C4-2B (cell line): ENCODE measurements around the gene MED1.

ENCODE experiments used
- H3K27ac ChIP-seq: fragments of 450-650 bp; 2 replicates; pipeline ENCODE4 v1.5.1; 2017
- ZFX ChIP-seq: fragments of 450-650 bp; IDR thresholded peaks from 2 replicates; pipeline ENCODE4 v1.6.1; 2017
- TF ChIP-seq, protein P1 (sequence below): fragments of 450-650 bp; conservative IDR thresholded peaks from 2 replicates; pipeline ENCODE4 v1.5.1; 2017; ENCODE audit warnings: mild to moderate bottlenecking

The MED1 gene

DNA sequence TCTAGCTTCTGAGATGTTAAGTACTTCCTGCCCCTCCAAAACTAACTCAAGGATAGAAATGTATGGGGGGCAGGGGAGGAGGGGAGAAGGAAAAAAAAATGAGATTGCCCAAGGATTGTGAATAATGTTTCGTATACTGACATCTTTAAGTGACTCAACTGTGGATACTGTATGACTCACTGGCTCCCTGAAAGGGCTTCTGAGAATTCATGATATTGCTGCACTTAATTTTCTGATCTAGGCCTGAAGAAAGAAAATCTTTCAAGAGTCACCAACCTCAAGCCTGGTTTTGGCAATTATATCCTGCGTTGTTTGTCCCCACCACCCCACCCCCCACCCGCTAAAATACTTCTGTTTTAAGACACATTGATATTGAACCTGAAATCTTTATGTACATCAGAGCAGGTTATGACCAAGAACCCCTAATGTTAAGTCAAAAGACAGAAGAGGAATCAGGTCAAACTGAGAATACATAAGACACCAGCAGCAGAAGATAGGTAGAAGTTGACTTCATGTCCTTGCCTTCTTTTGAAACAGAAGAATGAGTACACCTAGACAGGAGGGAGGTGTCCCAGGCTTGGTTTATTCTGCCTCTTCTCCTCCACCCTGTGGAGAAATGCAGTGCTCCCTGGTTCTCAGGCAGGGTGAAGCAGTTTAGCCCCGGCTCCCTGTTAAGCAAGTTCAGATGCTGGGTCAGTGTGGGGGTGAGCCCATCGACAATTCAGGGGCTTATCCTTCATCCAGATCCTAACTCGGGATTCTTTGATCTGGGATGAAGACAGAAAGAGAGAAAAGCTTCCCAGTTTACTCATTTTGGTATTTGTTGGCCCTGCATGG, 46.3 kb downstream of the MED1 start:
- TF ChIP-seq ZFX = no peak
- TF ChIP-seq, protein P1, sequence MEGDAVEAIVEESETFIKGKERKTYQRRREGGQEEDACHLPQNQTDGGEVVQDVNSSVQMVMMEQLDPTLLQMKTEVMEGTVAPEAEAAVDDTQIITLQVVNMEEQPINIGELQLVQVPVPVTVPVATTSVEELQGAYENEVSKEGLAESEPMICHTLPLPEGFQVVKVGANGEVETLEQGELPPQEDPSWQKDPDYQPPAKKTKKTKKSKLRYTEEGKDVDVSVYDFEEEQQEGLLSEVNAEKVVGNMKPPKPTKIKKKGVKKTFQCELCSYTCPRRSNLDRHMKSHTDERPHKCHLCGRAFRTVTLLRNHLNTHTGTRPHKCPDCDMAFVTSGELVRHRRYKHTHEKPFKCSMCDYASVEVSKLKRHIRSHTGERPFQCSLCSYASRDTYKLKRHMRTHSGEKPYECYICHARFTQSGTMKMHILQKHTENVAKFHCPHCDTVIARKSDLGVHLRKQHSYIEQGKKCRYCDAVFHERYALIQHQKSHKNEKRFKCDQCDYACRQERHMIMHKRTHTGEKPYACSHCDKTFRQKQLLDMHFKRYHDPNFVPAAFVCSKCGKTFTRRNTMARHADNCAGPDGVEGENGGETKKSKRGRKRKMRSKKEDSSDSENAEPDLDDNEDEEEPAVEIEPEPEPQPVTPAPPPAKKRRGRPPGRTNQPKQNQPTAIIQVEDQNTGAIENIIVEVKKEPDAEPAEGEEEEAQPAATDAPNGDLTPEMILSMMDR = no peak
- no peak overlapping the region for H3K27ac ChIP-seq

DNA sequence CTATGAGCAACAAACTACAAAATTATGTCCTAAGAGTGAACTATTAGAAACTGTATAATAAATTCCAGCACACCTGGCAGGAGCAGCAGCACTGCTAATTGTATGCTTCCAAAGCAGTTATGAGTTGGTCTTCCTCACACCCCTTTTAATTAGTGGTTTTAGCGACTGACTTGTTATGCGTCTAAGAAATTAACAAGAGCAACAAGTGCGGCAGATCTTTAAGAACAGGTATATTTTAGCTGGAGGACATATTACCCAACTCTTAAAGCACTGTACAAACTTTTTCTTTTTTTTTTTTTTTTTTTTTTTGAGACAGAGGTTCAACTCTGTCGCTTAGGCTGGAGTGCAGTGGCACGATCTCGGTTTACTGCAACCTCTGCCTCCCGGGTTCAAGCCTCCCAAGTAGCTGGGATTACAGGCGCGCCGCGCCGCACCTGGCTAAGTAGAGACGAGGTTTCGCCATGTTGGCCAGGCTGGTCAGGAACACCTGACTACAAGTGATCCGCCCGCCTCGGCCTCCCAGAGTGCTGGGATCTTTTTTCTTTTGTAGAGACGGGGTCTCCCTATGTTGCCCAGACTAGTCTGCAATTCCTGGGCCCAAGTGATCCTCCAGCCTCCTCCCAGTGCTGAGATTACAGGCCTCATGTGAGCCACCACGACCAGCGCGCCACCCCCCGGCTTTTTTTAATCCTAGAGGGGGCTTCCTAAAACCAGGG, 48.0 kb downstream of the MED1 start:
- no peak overlapping the region for H3K27ac ChIP-seq
- TF ChIP-seq ZFX = no peak
- TF ChIP-seq, protein P1 = no peak

DNA sequence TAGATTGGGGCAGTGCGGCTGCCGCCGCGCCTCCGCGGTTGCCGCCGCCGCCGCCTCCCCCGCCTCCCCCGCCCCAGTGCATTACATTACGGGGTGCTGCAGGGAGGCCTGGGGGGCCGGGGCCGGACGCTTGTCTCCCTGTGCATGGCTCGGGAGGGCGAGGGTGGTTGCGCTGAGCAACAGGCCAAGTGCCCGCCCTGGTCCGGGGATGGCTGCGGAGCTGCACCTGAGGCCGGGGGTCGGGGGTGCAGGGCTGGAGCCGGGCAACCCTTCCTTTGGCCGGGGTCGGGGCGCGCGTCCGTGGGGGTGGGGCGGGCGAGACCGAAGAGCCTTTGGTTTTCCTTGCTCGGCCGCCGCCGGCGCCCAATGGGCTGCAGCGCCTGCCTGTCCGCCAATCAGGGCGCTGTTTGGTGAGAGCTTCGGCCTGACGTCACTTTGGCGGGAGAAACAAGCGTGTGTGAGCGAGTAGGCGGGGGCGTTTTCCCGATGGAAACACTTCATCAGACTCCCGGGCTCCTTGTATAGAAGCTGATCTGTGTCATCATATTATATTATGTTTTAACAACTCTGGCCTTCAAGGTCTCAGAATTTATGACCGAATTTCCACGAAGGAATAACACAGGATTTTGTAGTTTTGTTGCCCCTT, 48.7 kb downstream of the MED1 start:
- peak overlapping the region; percentile 68 for H3K27ac ChIP-seq
- TF ChIP-seq, protein P1 = no peak
- no peak for TF ChIP-seq ZFX

DNA sequence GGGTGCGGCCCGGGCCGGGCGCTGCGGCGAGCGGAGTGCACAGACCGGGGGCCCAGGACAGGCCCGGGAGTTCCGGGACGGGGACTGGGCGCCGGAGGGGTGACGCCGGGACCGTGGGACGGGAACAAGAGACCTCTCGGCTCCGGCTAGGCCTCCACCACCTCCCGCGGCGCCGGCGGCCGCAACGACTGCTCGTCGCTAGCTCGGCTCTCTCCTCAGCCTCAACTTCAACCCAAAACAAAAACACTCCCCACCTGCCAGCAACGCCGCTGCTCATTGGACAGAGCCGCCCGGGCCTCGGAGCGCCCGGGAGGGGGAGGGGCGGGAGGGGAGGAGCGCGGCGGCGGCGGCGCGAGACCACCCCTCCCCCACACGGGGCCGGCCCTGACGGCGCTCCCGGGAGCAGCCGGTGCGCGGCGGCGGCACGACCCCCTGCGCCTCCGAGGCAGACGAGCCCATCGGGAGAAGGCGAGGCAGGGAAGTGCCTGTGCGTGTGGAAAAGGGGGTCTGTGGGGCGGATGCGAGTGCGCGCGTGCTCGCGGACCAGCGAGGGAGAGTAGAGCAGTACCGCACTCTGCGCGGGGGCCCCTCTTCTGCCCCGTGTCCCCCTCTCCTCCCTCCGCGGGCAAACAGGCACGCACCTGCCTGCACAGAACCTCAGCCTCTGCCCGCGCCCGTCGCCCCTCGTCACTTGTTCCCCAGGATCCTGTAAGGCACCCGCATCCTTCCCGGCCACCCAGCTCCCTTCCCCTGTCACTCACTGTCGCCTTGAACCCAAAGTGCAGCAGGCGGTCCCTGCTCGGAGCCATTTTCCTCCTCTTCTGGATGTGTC, 49.4 kb downstream of the MED1 start, which contains the start of gene FBXL20:
Gene FBXL20 (minus strand): TSS at position 215 of the 832 bp plus-strand sequence. CDS start 224 bp downstream, outside the sequence.
- TF ChIP-seq ZFX = peak; percentile 45
- TF ChIP-seq, protein P1 = no peak
- H3K27ac ChIP-seq = peak within 1 kb of the TSS; percentile 68

DNA sequence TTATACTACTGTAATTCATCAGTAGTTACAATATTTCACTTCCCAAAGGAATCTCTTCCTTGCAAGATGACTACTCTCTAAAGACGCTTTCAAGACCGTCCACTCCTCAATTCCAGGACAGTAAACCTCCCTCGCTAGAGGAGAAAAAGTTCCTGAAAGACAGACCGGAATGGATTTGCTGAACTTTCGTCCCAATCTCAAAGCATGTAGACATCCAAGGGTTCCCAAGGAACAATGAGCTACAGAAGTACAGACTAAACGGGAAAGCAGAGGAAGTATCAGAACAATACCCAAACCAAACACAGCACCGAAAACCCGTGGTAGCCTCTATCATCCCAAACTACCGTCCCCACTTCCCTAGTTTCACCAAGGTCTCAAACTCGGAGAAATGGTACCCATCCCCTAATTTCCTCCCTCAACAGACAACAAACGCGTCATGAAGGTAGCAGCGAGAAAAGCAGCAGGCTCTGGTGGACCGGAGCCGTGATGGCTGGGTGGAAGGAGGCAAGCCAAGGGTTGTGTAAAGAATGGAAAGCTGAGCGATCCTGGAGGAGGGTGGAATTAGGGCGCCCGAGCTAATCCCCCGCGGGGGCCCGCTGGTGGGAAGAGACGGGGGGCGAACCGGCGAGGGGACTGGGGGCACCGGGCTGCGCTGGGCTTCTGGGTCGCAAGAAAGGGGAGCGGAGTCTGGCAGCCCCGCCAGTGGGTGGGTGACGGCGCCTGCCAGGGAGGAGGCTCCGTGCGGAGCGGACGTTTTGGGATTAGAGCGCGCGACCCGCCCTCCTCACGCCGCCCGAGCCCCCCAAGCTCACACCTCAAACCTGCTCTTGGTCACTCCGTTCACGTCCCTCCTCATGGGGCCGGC, 50.3 kb downstream of the MED1 start:
- TF ChIP-seq ZFX = no peak
- TF ChIP-seq, protein P1 = no peak
- H3K27ac ChIP-seq = peak overlapping the region; percentile 68

DNA sequence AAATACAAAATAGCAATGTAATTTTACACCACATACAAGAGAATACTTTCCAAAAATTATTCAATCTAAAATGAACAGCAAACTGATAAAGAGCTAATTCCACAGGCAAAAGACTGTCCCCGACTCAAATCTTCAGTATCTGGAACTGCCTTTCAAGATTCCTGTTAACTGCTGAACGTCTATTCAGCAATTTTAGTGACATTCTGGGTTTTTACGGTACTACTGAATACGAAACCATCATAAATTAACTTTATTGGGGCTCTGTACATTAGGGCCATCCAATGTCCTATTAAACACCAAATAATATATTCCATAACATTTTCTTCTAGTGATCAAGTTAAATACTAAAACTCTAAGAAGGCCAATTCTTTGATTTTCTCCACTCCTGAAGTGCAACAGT, 51.3 kb downstream of the MED1 start:
- no peak for TF ChIP-seq ZFX
- TF ChIP-seq, protein P1 = no peak
- no peak overlapping the region for H3K27ac ChIP-seq
